Esophagus mucosa (tissue), 1 donor: Measurements from ENCODE around the gene APAF1. TPM values are rescaled to one million over a fixed set of nuclear protein-coding genes. Genes with fewer than 3 reads are reported as not detected.
"Not testable (repeated sequence)": the region's sequence is repeated elsewhere in the genome, so short reads cannot be mapped to it uniquely, and the experiment has no call there.

Source experiments
- ATAC-seq: fragments of 200-7000 bp; cut with Tn5 transposase; one replicate; pipeline ENCODE4 v1.9.1; 2020
- total RNA-seq: library from RNA; stranded (reverse); gene quantifications from one replicate; pipeline ENCODE4 v1.2.4, GENCODE V29; 2023
- donor health status: DM: yes; HTN: yes; CAD: no.

The APAF1 gene
- total RNA-seq, 1 donor from 2014 or later: 4.1 TPM

DNA sequence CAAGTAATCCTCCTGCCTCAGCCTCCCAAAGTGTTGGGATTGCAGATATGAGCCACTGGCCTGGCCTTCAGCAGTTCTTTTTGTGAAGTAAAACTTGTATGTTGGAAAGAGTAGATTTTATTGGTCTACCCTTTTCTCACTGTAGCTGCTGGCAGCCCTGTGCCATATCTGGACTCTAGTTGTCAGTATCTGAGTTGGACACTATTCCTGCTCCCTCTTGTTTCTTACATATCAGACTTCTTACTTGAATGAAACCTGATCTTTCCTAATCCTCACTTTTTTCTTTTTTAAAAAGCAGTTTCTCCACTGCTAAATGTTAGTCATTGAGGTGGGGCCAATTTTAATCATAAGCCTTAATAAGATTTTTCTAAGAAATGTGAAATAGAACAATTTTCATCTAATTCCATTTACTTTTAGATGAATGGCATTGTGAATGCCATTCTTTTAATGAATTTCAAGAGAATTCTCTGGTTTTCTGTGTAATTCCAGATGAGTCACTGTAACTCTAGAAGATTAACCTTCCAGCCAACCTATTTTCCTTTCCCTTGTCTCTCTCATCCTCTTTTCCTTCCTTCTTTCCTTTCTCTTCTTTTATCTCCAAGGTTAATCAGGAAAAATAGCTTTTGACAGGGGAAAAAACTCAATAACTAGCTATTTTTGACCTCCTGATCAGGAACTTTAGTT, 88.7 kb downstream of the APAF1 start:
- ATAC-seq: no peak

DNA sequence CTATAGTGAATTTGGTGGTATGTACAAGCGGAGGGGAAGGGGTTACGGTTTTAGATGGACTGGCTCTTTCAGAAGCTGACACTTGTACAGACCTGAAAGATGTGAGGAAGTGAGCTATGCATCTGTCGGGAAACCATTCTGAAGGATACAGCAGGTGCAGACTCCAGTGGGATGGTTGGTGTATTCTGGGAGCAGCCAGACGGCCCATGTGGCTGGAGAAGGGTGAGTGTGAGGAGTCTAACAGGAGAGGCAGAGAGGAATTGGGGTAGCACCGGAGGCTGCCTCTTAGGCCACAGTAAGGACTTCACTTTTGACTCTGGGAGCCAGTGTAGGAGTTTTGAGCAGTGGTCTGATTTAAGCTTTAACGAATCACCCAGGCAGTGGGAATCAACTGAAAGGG, 90.7 kb downstream of the APAF1 start:
- no peak for ATAC-seq

DNA sequence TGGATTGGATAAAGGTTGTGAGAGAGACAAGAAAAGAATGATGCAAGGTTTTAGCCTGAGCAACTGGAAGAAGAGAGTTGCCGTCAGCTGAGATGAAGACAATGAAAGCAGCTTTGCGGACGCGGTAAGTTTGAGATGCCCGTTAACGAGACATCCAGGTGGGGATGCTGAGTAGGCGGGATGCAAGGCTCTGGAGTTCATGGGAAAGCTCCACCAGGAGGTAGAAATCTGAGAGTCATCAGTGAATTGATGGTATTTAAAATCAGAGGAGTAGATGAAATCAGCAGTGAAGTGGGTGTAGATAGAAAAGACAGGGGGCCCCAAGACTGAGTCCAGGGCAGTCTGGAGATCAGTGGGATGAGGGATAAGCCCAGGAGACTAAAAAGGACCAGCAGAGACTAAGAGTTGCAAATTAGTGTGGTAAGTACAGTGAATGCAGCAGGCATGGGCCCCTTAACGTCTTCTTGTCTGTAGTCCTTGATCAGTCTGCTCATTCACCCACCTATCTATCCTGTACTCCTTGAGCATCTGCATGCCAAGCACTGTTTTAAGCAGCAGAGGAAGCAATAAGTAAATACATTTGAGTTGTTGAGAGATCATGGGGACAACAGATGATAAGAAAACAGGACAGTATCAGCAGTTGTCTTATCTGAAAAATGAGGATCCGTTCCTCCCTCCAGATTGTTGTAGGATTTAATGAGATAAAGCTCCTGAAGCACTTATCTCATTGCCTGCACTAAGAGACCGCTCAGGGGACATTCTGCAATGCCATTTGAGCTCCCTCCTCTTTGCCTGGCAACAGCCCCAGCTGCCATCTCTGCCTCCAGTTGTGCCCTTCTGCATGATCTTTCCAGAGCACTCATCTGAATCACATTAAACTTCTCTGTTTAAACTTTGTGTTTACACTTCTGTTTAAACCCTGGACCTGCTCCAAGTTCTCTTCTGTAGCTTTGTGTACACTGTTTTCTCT, 91.5 kb downstream of the APAF1 start:
- ATAC-seq: no peak

DNA sequence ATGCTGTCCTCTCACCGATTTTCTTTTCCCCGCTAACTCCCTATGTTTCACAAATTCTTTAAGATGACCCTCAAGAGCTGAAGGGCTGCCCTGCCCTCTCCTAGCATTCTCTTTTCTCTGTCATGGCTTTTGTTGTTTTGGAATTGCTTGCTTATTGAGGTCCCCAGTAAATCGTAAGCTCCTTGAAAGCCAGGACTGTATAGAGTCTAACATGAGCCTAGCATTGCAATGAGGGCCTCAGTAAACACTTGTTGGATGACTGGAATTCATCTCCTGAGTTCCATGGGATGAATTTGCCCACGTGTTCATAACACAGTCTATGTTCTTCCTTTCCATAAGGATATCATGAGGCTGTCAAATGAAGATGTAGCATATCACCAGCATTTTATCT, 92.2 kb downstream of the APAF1 start:
- no peak for ATAC-seq

DNA sequence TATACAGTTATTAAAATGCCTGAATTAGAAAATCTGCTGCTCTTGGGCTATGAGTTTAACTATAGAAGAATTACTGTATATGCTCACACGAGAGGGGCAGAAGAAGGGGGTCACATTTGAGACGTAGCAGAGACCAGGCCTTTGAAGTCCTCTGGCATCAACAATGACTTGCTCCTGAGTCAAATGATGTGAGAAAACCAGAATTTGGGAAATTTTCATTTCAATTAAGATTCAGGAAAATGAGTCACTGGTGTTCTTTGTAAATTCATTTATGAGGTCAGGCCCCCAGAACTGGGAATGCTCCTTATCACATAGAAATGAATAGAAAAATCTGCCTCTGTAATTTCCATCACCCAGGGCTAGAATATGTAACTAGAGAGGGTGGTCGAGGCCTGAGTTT, 92.9 kb downstream of the APAF1 start:
- ATAC-seq: no peak

DNA sequence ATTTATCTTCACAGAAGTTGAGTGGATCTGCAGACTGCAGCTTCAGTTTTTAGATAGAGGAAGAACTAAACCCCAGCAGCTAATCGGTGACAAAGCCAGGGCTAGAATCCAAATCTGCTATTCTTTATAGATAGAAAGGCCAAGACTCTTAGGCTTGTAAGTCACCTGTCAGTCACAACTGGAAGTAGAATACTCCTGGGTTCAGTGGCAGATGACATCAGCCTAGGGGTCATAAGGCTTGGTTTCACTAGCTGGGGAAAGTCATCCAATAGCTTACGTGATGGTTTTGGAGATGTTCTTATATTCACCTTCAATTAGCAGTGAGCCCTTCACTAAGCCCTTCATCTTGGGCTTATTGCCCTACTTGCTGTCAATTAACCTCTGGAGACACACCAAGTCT, 93.4 kb downstream of the APAF1 start:
- no peak for ATAC-seq

DNA sequence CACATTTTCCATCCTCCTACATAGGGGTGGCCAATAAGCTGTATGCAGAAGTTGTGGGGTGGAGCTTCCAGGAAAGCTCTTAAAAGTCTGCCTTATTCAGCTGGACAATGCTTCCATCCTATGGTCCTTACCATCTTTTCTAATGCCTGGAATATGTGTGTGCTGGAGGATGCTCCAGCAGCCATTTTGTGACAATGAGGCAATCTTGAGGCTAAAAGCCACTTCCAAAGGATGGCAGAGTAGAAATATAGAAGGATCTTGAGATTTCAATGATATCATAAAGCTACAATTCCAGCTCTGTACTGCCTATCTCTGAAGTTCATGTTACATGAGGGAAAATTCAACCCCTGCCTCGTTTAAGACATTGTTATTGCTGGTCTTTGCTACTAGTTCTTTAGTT, 95.7 kb downstream of the APAF1 start:
- no peak for ATAC-seq

DNA sequence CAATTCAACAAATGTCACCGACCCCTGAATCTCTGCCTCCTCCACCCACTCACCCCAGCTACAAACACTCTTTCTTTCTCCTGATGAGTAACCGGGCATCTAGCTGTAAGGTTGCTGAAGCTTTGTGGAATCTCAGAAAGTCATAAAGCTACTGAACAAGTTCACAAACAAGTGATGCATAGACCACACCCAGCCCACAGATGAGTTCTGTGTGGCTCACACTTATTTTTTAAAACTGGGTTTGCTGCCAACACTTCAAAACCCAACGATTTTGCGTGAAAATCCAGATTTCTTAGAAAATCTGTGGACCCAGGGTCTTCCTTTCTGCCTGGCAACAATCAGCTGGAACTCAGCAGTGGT, 96.1 kb downstream of the APAF1 start:
- no peak for ATAC-seq

DNA sequence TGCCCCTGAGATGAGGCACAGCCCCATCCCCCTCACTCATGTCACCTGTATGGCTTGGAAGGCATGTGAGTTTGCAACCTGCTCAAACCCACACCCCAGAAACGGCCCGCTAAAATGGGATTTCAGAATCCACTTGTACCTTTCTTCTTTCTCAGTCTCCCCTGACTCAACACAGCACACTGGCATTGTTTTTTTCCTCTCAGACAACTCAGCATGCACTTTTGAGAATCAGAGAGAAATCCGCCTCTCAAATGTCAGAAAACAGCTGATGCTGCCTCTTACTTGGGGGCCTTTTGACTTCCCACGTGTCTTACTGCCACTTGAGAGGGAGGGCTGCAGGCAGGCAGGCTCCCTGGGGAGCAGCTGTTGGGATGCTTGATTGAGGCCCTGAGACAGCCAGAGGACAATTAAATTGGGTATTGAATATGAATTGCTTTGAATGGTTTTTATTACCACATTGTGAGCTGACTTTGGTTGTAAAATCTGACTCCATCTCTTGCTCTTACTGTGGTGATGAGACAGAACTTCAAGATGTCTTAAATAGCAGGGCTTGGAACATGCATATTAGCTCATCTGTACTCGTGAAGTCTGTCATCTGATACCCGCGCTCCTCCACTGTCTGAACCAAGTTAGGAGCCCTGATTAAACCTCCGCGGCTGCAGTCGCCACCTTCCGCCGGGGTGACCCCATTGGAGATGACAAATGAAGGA, 96.6 kb downstream of the APAF1 start:
- ATAC-seq: no peak

DNA sequence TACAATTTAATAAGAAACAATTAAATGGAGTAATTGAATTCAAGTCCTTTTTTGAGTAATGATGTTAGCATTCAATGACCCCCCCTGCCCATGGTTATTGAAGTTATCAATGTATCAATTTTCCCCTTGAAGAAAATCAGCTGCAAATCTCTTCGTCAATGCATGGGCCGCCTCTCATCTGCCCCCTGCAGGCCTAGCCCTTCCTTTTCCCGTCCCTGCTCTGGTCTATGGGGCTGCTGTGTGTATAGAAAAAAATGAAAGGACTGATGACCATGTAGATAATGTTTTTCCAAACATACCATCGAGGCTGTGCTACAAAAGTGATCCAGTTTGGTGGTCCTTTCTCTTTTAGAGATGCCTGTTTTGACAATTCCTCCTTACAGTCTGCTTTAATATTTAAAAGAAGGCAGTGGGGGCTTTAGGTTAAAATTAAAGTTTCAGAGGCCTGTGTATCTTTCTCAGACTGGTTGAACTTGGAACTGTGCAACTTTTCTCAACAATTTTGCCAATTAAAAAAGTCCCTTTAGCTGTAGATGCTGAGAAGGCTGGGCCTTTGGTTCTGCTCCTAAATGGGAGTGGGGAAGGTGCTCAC, 98.4 kb downstream of the APAF1 start:
- no peak for ATAC-seq

DNA sequence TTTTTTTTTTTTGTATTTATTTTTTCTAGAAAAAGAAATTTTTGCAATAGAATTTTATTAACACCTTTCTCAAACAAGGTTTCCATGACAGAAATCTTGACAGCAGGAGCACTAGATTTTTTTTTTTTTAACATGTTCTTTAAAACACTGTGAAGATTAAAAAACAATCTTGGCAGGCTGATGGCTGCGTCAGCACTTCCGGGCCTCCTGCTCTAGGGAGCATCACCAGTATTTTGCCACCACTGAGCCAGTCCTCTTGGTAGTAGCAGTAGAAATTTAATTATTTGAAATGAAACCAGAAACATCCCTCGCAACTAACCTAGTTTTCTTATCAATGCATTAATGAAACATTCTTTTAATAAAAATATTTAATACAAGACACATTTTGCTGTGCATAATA, 99.6 kb downstream of the APAF1 start:
- ATAC-seq: no peak

DNA sequence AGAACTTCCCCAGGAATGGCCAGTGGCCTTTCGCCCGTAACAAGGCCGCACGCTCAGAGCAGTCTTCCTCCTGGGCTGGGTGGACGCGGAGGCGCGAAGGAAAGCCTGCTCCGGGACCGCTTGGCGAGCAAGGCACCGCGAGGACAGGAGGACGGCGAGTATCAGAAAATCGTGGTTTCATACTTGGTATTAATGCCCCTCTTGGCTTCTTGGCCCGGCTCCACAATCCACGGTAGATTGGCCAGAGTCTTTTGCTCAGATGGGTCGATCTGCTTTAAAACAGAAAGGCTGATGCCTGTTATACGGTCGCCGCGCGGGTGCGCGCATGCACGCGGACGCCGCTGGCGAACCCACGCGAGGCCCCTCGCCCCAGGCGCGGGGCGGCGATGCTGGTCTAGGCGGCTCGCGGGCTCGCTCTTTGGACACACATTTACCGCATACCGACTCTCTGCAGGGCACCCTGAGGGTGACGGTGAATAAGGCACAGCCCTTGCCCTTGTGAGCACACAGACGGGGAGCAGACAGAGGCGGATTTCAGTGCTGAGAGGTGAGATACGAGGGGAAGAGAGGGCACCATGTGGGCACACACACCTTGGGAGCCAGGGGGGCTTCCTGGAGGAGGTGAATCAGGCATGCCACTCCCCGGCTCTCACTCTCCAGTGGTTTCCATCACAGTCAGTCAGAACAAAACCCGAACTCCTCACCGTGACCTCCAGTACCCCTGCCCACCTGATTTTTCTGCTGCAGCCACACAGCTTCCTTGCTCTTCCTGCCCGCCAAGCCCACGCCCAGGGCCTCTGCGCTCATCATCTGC, 100.7 kb downstream of the APAF1 start:
- ATAC-seq: peak; percentile 23

DNA sequence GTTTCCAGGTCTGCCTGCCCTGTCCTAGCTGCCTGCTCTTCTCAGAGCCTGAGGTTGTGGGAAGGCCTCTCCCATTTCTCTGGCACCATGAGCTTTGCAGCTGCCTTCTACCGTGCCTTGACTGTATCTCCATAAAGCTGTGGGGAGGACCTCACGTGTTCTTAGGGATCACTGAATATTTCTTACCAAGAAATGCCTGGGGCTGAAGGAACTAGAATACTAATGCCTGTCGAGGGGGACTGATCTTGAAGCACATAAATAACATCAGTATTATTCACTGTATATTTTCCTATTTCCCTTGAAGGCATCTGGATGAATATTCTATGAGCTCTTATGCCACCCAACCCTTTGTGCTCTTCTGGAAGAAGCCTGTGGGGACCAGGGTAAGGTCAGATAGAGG, 103.4 kb downstream of the APAF1 start:
- ATAC-seq: no peak

DNA sequence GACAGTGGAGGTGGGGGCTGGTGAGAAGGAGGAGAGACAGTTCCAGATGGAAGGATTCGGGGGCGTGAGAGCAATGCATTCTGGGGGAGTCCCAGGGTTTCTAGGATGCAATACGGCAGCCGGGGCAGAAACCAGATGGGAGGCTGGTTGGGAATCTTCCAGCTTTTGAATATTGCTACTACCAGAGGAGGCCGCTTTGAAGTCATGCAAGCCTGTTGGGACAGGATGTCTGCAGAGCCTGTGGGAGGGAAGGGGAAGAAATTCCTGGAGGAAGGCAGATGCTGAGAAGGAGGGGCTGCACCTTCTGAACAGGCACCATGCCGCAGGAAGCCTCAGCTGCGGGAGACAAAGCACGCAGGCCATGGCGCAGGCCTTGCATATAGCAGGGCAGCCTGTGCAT, 105.4 kb downstream of the APAF1 start:
- no peak for ATAC-seq

DNA sequence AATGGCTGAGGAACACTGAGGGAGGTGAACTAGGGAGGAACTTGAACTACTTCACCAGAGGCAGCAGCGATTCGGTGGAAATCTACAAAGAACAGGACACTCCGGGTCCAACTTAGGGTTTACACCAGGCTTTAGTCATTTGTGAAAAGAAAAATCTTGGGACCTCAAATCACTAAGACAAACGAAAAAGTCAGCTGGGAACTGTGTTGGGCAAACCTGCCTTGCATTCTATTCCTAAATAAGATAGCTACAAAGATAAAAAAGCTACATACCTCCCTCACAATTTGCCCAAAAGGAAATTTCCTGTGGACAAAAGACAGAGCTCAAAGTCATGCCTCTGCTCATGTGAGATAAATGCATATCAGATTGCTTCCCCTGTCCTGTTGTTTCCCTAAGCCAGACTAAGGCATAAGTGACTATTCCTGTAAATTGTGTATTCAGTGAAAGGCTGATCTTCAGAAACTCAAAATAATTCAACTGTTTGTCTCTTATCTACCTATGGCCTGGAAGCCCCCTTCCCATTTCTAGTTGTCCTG, 106.6 kb downstream of the APAF1 start:
- no peak for ATAC-seq

DNA sequence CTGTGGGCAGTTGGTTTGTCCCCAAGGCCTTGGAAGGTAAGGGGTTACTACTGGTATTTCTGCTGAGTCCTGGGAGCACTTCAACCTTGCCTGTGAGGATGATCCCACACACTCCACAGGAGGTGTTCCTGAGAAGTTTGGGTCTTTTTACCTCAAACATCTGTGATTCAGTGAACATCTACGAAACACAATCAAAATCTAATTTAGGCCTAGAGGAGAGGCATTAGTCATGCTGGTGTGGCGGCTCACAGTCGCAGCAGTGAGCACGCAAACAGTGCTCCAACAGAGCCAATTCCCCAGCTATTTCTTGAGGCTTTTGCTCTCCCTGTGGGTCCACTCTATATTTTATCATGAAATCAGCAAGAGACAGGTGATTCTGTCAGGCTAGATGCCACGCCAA, 107.6 kb downstream of the APAF1 start:
- no peak for ATAC-seq

DNA sequence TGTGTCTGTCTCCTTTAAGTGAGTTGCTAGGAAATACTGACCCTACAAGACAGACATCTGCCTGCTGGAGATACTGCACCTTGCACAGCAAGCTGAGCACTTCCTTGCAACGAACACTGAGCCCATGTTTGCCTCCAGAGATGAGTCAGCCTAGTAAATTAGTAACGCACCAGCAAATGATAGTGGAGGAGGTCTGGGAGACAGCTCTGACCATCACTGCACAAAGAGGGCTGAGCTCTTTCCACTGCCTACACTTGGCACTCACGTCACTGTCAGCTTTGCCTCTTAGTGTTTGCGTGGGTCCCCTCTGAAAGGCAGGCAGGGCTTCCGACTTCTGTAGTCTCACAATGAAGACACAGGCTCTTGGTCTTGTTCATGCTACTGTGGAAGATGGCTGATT, 109.0 kb downstream of the APAF1 start:
- ATAC-seq: no peak

DNA sequence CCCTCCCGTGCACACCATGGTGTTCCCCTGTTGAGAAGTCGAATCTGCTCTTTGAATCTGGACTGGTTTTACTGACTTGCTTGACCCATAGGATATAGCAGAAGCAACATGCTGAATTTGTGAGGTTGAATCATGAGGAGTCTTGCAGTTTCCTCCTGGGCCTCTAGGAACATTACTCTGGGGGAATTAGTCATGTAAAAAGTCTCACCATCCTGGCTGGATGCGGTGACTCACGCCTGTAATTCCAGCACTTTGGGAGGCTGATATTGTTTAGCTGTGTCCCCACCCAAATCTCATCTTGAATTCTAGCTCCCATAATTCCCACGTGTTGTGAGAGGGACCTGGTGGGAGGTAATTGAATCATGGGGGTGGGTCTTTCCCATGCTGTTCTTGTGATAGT, 110.8 kb downstream of the APAF1 start:
- ATAC-seq: not testable (repeated sequence)

DNA sequence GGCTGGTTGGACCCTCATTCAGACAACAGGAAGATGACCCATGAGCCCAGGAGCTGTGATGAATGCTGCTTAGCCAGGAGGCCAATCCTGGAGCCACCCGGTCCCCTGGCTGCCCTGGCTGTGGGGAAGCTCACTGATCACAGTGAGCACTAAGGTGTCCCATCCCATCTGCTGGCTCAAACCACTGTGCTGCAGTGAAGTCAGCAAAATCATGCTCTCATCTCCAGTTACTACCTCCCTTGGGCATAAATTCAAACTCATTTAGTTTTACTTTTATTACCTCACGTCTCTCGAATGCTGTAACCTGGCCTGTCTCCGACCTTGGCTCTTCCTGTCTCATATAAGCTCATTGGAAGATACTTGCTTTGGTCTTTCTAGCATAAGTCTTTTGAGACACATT, 112.4 kb downstream of the APAF1 start:
- ATAC-seq: no peak

DNA sequence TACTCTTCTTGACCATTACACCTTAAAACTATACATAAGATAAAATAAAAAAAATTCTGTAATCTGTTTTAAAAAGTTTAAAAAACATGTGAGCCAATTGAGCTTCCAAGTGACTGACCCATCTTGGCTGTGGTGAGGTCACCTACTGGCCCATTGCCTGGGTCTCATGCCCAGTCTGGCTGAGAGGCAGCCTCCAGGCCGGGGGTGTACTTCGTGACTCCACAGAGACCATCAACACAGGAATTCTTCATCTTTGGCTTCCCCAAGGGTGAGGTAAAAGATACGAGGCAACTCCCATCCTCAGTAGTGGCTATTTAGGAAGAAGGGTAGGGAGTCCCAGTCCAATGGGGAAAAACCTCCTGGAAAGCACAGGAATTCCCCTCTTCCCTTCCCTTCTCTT, 113.2 kb downstream of the APAF1 start:
- no peak for ATAC-seq

DNA sequence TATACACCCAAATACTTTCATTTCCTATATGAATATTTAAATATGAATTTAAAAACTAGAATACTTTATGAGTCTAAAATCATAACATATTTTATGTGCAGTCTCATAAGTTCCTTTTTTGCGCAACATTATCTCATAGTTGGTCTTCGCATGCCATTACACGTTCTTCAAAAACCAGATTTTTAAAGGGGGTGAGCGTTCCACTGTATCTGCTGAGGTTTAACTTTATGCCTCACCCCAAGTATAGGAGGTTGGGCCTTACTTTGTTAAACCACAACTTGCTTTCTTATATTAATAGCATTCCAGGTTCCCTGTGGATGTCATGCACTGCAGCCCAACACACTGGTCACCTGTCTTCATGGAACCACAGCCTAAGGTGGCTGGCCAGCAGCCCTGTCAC, 118.6 kb downstream of the APAF1 start:
- peak; percentile 39 for ATAC-seq

DNA sequence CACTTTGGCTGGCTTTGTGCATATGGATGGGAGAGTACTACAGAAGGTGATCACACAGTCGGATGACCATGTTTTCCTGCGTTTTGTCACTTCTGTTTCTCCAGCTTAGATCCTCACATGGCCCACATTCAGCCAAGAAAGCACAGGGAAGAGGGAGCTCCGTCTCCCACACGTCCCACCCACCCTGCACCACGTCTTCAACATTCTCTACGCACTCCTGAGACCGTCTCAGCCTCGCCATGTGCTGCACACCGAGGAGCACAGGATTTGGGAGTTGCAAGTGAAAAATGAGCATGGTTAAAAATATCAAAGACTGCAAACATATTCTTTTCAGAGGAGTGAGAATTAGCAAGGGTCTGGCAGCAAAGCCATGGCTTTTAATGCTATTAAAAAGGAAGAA, 122.2 kb downstream of the APAF1 start:
- ATAC-seq: no peak
